Activated gamma-delta T cell (primary cell): ENCODE measurements around the gene HIVEP3.

Experiments used
- DNase-seq: peaks from one replicate; lab custom pipeline; 2025; lab: John Stamatoyannopoulos, UW

HIVEP3 gene

DNA sequence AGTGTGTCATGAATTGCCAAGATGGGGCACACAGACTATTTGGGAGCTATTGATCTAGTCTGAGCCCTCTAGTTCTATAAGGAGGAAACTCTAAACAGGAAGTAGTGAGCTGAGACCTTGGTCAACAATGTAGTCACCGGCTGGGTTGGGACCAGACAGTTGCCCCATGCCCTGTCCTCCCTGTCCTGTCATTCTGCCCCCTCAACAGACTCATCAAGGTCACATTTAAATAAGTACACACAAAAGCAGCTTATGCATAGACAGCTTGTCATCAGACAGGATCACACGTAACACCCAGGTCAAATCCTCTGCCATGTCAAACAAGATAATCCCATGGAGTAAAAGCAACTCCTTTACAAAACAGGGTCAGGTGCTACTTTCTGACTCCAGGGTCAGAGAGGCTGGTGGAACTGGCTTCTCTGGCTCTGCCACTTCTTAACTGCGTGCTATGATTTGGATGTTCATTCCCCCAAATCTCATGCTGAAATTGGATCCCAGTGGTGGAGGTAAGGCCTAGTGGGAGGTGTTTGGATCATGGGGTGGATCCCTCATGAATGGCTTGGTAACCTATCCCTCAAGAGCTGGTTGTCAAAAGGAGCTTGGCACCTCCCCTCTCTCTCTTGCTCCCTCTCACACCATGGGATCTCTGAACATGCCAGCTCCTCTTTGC, 128.9 kb downstream of the HIVEP3 start:
- DNase-seq = no peak

- DNase-seq = no peak
Measured at GRCh38 chr1:41788427-41788826, 130.3 kb downstream of the HIVEP3 start.

GRCh38 chr1:41784531-41785274, 134.0 kb downstream of the HIVEP3 start:
- DNase-seq = no peak

DNA sequence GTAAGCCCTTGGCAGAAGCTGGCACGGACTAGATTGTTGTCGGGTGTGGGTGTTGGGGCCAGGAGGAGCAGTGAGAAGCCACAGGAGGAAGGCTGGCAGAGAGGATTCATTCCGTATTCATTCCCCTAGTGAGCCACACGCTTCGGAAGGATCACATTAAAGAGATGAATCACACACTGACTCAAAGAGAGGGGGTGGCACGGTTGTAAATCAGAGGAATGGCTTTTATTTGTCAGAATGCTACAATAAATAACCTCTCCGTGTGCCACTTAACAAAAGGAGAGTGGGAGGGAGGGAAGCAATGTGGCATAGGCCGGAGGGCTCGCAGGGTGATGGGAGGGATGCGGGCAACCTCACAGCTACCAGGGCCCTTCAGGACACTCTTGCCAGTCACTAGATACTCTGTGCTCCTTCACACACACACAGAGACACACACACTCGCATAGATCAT, 135.5 kb downstream of the HIVEP3 start:
- no peak for DNase-seq

GRCh38 chr1:41780916-41781315, 137.8 kb downstream of the HIVEP3 start:
- DNase-seq = no peak

DNA sequence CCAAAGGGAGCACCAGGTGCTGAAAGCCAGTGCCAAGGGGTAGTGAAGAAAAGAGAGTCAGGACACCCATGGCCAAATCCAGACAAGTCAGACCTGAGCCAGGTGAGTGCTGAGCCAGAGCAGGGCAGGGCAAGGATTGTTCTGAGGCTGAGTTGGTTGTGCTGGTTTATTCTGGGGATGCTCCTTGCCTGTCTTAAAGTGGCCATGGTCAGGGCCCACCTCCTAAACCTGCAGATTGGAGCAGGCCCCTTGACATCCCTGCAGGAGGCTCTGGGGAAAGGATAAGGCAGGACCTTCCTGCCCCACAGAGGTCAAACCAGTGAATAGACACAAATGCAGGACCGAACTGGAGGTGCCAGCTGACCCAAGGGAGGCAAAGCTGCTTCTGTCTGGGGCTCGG, 138.4 kb downstream of the HIVEP3 start:
- DNase-seq = no peak

DNA sequence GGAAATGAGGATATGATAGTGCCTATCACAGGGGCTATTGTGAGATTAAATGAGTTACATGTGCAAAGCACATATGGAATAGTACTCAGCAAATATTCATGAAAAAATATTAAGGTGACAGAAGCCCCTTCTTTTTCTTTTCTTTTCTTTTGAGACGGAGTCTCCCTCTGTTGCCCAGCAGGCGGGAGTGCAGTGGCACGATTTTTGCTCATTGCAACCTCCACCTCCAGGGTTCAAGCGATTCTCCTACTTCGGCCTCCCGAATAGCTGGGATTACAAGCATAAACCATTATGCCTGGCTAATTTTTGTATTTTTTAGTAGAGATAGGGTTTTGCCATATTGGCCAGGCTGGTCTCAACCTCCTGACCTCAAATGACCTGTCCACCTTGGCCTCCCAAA, 139.4 kb downstream of the HIVEP3 start:
- no peak for DNase-seq

DNA sequence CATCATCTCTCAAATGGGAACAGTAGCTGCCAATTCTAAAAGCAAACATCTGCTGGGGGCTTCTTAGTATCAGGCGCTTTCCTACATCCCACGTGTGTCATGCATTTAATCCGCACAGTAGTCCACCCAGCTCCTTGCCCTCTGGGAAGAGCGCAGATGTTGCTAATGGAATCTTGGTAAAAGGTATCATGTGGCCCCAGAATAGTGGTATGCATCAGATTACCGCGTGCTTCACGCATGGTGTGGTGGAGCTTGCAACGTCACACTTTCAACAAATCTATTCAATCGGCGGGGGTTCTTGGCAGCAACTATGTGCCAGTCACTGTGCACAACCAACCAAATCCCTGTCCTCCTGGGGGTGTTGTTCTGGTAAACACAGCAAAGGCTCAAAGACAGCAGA, 141.0 kb downstream of the HIVEP3 start:
- no peak for DNase-seq

- no peak for DNase-seq
Measured at GRCh38 chr1:41776891-41777441, 141.8 kb downstream of the HIVEP3 start.

DNA sequence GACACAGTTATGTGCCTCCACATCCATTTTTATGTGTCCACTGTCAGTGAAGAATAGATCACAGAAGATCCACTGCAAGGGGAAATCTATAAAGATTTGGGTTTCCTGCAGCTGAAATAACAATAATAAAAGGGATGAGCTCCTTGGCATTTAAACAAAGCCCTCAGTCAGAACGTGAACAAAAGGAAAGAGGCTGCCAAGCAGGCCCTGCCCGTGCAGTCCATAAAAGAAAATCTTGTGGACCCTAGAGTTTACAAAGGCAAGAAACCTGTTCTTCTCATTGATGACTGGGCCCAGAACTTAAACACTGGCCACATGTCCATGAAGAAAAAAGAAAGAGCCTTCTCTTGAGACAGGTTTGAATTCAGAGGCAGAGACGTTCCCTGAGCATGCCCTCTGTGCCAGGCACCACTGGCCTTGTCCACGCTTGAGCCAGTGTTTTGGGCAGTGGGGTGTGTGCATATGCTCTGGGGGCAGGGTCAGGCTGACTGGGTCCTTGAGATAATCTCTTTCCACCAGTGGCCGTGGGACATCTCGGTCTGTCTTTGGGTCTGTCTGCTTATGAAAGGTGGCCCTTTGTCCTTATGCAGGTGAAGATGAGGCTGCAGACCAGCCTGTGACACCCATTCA, 142.7 kb downstream of the HIVEP3 start:
- DNase-seq = no peak

DNA sequence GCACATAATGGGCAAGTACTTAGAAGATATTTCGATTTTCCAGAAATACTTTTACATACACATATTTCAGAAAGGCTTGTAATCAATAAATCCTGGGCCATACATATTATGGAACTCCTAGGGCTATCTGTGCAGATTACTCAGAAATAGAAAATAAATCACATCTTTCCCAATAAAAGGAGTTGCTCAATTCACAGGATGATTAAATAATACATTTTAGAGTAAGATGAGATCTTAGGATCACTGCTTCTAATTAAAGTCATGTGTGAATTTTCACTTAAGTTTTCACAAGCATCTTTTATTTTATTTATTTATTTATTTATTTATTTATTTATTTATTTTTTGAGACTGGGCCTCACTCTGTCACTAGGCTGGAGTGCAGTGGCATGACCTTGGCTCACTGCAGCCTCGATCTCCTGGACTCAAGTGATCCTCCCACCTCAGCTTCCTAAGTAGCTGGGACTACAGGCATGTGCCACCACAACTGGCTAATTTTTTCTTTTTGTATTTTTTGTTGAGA, 144.2 kb downstream of the HIVEP3 start:
- DNase-seq = no peak

GRCh38 chr1:41773842-41774241, 144.9 kb downstream of the HIVEP3 start:
- no peak for DNase-seq

- no peak for DNase-seq
Measured at GRCh38 chr1:41773144-41773591, 145.6 kb downstream of the HIVEP3 start.

DNA sequence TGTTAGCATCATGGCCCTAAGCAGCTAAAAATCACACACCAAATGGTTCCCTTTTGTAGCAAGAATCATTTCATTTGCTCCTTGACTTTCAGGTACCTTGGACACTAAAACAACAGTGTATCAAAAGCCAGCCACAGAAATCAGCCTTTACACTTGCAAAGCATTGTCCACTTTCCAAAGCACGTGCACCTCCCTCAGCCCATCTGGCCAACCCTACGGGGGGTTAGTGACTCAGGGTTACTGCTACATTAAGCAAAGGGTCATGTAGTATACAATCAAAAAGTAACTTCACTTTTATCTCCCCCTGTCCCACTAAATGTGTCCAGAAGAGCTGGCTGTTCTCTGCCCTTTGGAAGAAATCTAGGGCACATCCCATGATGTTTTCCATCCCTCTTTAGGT, 149.7 kb downstream of the HIVEP3 start:
- DNase-seq = no peak

DNA sequence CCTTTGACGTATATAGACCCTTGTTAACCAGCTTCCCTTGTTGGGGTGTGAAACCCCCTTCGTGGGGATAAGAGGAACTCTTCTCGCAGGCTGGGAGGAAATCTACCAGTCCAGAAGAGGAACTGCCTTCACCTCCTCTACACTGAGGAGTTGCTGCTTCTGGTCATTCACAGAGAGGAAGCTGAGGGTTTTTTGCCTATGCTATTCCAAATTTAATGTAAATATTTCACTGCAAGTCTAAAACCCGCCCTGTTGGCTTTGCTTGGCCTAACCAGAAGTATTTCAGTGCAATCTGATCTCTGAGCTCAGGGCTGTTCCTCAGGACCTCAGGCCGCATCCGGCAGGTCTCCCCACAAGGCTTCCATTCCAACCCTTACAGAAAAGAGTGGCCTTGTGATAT, 150.1 kb downstream of the HIVEP3 start:
- no peak for DNase-seq

- DNase-seq = no peak
Measured at GRCh38 chr1:41767534-41768525, 150.9 kb downstream of the HIVEP3 start.

DNA sequence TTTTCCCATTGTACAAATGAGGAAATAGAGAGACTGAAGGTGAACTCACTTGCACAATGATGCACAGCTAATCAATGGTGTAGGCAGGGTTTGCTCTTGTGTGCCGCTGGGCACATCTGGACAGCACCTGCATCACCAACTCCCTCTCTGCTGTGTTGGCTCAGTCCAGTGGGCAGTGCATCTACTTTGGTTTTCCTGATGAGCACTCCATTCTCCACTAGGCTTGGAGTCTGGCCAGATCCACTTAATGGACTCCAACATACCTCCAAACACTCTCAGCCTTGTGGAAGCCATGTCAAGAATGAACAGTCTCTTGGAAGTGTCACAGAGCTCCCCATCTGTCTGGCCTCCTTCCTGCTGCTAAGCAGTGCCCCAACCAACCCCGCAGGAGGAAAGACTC, 152.2 kb downstream of the HIVEP3 start:
- no peak for DNase-seq

DNA sequence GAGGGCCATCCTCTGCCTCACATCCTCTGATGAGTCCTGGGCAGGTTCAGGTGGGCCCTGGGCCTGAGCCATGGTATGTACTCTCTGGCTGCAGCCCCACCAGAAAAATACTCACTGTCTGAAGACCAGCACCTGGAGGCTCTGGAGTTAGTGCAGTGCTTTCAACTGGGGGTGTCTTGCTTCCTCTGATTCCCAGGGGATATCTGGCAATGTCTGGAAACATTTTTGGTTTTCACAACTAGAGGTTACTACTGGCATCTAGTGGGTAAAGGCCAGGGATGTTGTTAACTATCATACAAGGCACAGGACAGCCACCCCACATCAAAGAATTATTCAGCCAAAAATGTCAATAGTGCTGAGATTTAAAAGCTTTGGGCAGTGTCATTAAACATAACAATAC, 152.7 kb downstream of the HIVEP3 start:
- no peak for DNase-seq

GRCh38 chr1:41765152-41765551, 153.6 kb downstream of the HIVEP3 start:
- no peak for DNase-seq

- no peak for DNase-seq
Measured at GRCh38 chr1:41764656-41765055, 154.1 kb downstream of the HIVEP3 start.

GRCh38 chr1:41762777-41763176, 155.9 kb downstream of the HIVEP3 start:
- DNase-seq = no peak
